GM19239 (cell line): ENCODE data around the gene PGAP3.

Source experiments
- DNase-seq: peaks from one replicate; pipeline ENCODE4 v3.0.0; 2011; ENCODE audit warnings: low spot score; ENCODE audit not compliant: insufficient read length
- FAIRE-seq: peaks from 2 replicates; lab custom pipeline; 2011; peaks lifted over from hg19 to GRCh38; lab: Jason Lieb, UNC

The PGAP3 gene

GRCh38 chr17:39627712-39628516 lies 59.9 kb downstream of the PGAP3 start:
- FAIRE-seq (no peak), DNase-seq (no peak)

GRCh38 chr17:39627047-39627711 lies 60.7 kb downstream of the PGAP3 start:
- no peak for FAIRE-seq
- DNase-seq, result no peak

GRCh38 chr17:39626171-39627046 lies 61.4 kb downstream of the PGAP3 start, which contains the start of gene PPP1R1B:
TSS of gene PPP1R1B (plus strand) at chr17:39626952. CDS start at chr17:39627393, 441 bp downstream.
- FAIRE-seq (no peak), DNase-seq (no peak)

GRCh38 chr17:39625198-39625785 lies 62.6 kb downstream of the PGAP3 start:
- DNase-seq (no peak), FAIRE-seq (no peak)

- DNase-seq, result no peak
- FAIRE-seq, result no peak
These were observed 63.5 kb downstream of the PGAP3 start for GRCh38 chr17:39624313-39624712.

GRCh38 chr17:39623356-39623950 lies 64.4 kb downstream of the PGAP3 start:
- peak; percentile 91 for FAIRE-seq
- peak; percentile 90 for DNase-seq

GRCh38 chr17:39622380-39623006 lies 65.4 kb downstream of the PGAP3 start:
- peak; percentile 39 for FAIRE-seq
- DNase-seq, result no peak

GRCh38 chr17:39621523-39622379 lies 66.1 kb downstream of the PGAP3 start:
- DNase-seq, result peak; percentile 93
- FAIRE-seq, result peak; percentile 80
